Stimulated activated naive CD8-positive, alpha-beta T cell treated with anti-CD3 and anti-CD28 coated beads, Interleukin-15, Interleukin-2, amounts not matched to agents 100 ng/mL and 50 ng/mL, for 24 hours (primary cell): ENCODE measurements around the gene PNPO.
A peak's percentile ranks its signal among the peaks of the same experiment; 100 is the strongest.
"Not testable (repeated sequence)": the region's sequence is repeated elsewhere in the genome, so short reads cannot be mapped to it uniquely, and the experiment has no call there.

Experiments used
- H3K27ac Mint-ChIP-seq: one replicate; pipeline ENCODE4 v1.8.0; 2021; ENCODE audit warnings: mild to moderate bottlenecking, mixed read lengths
- H3K27me3 Mint-ChIP-seq: one replicate; pipeline ENCODE4 v1.8.0; 2021; ENCODE audit warnings: mixed read lengths
- H3K36me3 Mint-ChIP-seq: one replicate; pipeline ENCODE4 v1.8.0; 2021; ENCODE audit warnings: low read depth, mixed read lengths
- H3K4me1 Mint-ChIP-seq: one replicate; pipeline ENCODE4 v1.8.0; 2021; ENCODE audit warnings: low read depth, mixed read lengths
- H3K4me3 Mint-ChIP-seq: one replicate; pipeline ENCODE4 v1.8.0; 2021; ENCODE audit warnings: mild to moderate bottlenecking, mixed read lengths
- H3K9me3 Mint-ChIP-seq: one replicate; pipeline ENCODE4 v1.8.0; 2021; ENCODE audit warnings: mixed read lengths

Gene PNPO

GRCh38 chr17:47913050-47913449 lies 28.3 kb upstream of the PNPO start:
- Mint-ChIP-seq H3K9me3 (no peaks in the 10 kb centered on the region), H3K36me3 (peaks cover 23% of the 10 kb centered on the region), H3K27me3 (no peaks in the 10 kb centered on the region), H3K27ac (no peak overlapping the region), H3K4me1 (peaks cover 9% of the 10 kb centered on the region), H3K4me3 (no peak overlapping the region)

GRCh38 chr17:47914306-47914948 lies 26.9 kb upstream of the PNPO start:
- Mint-ChIP-seq H3K4me1 (peaks cover 7% of the 10 kb centered on the region), H3K9me3 (no peaks in the 10 kb centered on the region), H3K4me3 (no peak overlapping the region), H3K27ac (no peak overlapping the region), H3K27me3 (no peaks in the 10 kb centered on the region), H3K36me3 (peaks cover 19% of the 10 kb centered on the region)

DNA sequence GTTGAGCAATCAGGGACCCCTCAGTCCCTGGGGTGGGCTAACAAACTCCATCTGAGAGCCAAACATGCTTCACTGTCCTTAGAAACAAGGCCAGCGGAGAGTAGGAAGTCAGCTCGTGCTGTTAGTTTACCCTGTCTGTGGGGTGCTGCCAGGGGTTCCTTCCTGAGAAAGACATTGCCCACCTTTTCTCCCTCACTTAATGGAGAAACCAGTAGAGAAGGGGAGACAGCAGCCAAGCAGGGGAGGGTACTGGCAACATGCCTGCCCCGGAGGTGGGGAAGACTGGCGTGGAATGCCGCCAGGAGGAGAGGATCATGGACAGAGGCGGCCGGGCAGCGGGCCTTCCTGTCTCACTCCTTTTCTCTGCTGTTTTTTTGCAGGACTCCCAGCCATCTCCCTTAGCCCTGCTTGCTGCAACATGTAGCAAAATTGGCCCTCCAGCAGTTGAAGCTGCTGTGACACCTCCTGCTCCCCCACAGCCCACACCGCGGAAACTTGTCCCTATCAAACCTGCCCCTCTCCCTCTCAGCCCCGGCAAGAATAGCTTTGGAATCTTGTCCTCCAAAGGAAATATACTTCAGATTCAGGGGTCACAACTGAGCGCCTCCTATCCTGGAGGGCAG lies 25.5 kb upstream of the PNPO start:
- H3K36me3 Mint-ChIP-seq: peaks cover 22% of the 10 kb centered on the region
- H3K4me3 Mint-ChIP-seq: no peak overlapping the region
- no peaks in the 10 kb centered on the region for H3K9me3 Mint-ChIP-seq
- peaks cover 7% of the 10 kb centered on the region for H3K4me1 Mint-ChIP-seq
- H3K27ac Mint-ChIP-seq: no peak overlapping the region
- no peaks in the 10 kb centered on the region for H3K27me3 Mint-ChIP-seq

DNA sequence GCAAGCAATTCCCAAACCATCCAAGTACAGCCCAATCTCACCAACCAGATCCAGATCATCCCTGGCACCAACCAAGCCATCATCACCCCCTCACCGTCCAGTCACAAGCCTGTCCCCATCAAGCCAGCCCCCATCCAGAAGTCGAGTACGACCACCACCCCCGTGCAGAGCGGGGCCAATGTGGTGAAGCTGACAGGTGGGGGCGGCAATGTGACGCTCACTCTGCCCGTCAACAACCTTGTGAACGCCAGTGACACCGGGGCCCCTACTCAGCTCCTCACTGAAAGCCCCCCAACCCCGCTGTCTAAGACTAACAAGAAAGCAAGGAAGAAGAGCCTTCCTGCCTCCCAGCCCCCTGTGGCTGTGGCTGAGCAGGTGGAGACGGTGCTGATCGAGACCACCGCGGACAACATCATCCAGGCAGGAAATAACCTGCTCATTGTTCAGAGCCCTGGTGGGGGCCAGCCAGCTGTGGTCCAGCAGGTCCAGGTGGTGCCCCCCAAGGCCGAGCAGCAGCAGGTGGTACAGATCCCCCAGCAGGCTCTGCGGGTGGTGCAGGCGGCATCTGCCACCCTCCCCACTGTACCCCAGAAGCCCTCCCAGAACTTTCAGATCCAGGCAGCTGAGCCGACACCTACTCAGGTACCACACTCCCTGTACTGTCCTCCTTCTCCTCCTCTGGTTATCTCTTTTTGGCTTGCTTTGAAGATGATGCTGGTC lies 24.7 kb upstream of the PNPO start:
- peaks cover 7% of the 10 kb centered on the region for H3K4me1 Mint-ChIP-seq
- H3K36me3 Mint-ChIP-seq: peaks cover 23% of the 10 kb centered on the region
- H3K4me3 Mint-ChIP-seq: no peak overlapping the region
- H3K27ac Mint-ChIP-seq: no peak overlapping the region
- H3K27me3 Mint-ChIP-seq: no peaks in the 10 kb centered on the region
- H3K9me3 Mint-ChIP-seq: no peaks in the 10 kb centered on the region

GRCh38 chr17:47917581-47917980 lies 23.8 kb upstream of the PNPO start:
- Mint-ChIP-seq H3K4me1 (peaks cover 7% of the 10 kb centered on the region), H3K27ac (no peak overlapping the region), H3K4me3 (no peak overlapping the region), H3K36me3 (peaks cover 29% of the 10 kb centered on the region), H3K9me3 (no peaks in the 10 kb centered on the region), H3K27me3 (no peaks in the 10 kb centered on the region)

- Mint-ChIP-seq H3K27me3 (no peaks in the 10 kb centered on the region), H3K9me3 (no peaks in the 10 kb centered on the region), H3K36me3 (peaks cover 32% of the 10 kb centered on the region), H3K4me3 (no peak overlapping the region), H3K27ac (no peak overlapping the region), H3K4me1 (peaks cover 7% of the 10 kb centered on the region)
These were observed 23.4 kb upstream of the PNPO start for GRCh38 chr17:47918006-47918405.

DNA sequence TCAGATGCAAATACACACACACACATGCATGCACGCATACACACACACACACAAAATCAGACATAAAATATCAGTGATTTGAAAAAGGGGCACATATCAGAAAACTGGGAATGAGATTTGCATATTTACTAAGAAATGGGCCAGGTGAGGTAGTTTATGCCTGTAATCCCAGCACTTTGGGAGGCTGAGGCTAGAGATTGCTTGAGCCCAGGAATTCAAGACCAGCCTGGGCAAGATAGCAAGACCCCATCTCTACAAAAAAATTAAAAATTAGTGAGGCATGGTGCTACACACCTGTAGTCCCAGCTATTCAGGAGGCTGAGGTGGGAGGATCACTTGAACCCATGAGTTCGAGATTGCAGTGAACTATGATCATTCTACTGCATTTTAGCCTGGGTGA lies 22.4 kb upstream of the PNPO start:
- Mint-ChIP-seq H3K27me3 (no peaks in the 10 kb centered on the region), H3K4me3 (no peak overlapping the region), H3K9me3 (no peaks in the 10 kb centered on the region), H3K4me1 (peaks cover 7% of the 10 kb centered on the region), H3K36me3 (peaks cover 36% of the 10 kb centered on the region), H3K27ac (no peak overlapping the region)

- peaks cover 42% of the 10 kb centered on the region for H3K36me3 Mint-ChIP-seq
- not testable (repeated sequence) for H3K4me1 Mint-ChIP-seq, H3K9me3 Mint-ChIP-seq, H3K27ac Mint-ChIP-seq, H3K27me3 Mint-ChIP-seq, H3K4me3 Mint-ChIP-seq
These were observed 21.5 kb upstream of the PNPO start for GRCh38 chr17:47919889-47920288.

DNA sequence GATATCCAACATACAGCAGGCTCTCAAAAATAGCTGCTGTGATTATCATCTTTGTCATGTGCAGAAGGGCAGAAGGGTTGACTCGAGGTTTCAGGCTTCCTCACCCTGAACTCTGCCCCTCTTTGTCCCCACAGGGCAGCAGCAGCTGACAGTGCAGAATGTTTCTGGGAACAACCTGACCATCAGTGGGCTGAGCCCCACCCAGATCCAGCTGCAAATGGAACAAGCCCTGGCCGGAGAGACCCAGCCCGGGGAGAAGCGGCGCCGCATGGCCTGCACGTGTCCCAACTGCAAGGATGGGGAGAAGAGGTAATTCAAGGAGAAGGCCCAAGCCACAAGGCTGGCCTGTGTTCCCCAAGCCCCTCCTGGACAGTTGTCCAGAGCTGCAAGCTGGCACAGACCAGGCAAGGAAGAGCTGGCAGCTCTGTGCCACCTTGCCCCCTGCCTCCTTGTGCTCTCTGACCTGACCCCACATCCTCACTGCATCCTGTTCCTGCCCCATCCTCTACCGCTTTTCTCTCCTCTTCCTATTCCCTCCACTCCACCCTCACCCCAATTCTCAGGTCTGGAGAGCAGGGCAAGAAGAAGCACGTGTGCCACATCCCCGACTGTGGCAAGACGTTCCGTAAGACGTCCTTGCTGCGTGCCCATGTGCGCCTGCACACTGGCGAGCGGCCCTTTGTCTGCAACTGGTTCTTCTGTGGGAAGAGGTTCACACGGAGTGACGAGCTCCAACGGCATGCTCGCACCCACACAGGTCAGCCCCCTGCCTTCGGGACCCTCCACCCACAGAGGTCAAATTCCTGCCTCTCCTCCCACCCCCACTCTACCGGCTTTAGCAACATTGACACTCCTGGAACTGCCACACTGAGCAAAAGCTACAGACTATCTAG lies 16.3 kb upstream of the PNPO start:
- Mint-ChIP-seq H3K27ac (peak overlapping the region; percentile 11), H3K4me1 (no peaks in the 10 kb centered on the region), H3K36me3 (peaks cover 46% of the 10 kb centered on the region), H3K9me3 (no peaks in the 10 kb centered on the region), H3K4me3 (no peak overlapping the region), H3K27me3 (no peaks in the 10 kb centered on the region)

- Mint-ChIP-seq H3K36me3 (peaks cover 44% of the 10 kb centered on the region), H3K9me3 (no peaks in the 10 kb centered on the region), H3K27ac (peak overlapping the region; percentile 11), H3K4me1 (no peaks in the 10 kb centered on the region), H3K4me3 (no peak overlapping the region), H3K27me3 (no peaks in the 10 kb centered on the region)
These were observed 15.7 kb upstream of the PNPO start for GRCh38 chr17:47925678-47925988.

DNA sequence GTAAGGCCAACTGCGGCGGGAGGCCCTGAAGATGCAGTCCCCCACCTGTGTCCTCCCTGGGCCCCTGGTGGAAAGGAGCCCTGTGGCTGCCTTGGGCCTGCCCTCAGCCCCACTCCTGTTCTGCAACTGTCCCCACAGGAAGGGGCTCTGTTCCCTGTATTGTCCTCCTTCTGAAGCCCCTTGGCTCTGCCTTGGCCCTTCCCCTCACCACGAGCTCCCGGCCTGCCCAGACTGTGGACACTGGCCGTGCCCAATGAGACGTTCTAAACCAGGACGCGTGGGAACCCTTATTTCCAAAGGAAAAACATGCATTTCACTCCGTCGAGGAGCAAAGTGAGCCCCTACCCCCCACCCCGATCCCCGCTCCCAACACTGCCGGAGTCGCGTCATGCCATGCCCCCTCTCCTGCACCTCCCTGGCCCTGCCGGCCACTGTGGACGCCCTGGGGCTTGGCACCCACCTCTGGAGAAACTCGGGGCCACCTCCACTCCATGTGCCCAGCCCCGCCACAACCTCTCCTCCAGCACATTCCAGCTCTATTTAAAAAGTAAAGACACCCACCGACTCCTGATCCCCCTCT lies 13.5 kb upstream of the PNPO start:
- no peaks in the 10 kb centered on the region for H3K9me3 Mint-ChIP-seq
- no peak overlapping the region for H3K4me3 Mint-ChIP-seq
- no peak overlapping the region for H3K27ac Mint-ChIP-seq
- peaks cover 33% of the 10 kb centered on the region for H3K36me3 Mint-ChIP-seq
- no peaks in the 10 kb centered on the region for H3K4me1 Mint-ChIP-seq
- H3K27me3 Mint-ChIP-seq: no peaks in the 10 kb centered on the region

GRCh38 chr17:47928415-47928814 lies 13.0 kb upstream of the PNPO start:
- Mint-ChIP-seq H3K4me1 (no peaks in the 10 kb centered on the region), H3K27me3 (no peaks in the 10 kb centered on the region), H3K27ac (no peak overlapping the region), H3K4me3 (no peak overlapping the region), H3K9me3 (no peaks in the 10 kb centered on the region), H3K36me3 (peaks cover 28% of the 10 kb centered on the region)

DNA sequence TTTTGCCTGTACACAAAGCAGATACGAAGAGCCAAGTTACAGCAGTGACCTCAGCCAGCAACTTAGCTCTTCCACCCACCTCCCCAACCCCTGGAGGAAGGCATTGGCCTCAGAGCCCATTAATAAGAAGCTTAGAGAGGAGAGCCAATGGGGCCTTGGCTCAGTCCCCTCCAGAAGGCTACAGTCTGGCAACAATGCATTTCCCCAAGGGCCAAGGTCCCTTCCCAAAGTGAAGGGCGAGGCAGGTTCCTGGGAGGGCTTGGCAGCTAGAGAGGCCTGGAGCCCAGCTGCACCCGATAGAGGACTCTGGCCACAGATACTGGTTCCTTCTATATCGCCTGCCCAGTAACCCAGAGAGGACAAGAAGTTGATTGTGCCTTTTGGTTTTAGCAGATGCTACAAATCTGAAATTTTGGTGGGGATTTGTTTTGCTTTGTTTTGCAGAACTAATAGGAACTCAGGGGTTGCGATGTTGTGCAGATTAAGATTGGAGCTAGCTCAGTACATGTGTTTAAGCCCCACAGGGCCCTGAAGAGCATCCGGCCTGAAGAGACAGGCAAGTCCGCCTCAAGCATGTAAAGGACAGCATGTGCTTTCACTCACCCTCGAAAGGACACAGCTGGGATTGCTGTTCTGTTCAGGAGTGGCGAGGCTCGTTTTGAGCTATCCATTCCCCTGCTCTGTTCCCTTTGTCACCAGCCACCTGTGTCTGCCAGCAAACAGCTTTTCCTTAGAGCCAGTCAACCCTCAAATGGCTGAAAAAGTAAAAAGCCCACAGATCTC lies 12.0 kb upstream of the PNPO start:
- H3K27ac Mint-ChIP-seq: no peak overlapping the region
- H3K9me3 Mint-ChIP-seq: no peaks in the 10 kb centered on the region
- no peaks in the 10 kb centered on the region for H3K4me1 Mint-ChIP-seq
- no peaks in the 10 kb centered on the region for H3K27me3 Mint-ChIP-seq
- H3K4me3 Mint-ChIP-seq: no peak overlapping the region
- H3K36me3 Mint-ChIP-seq: peaks cover 24% of the 10 kb centered on the region

GRCh38 chr17:47931848-47932247 lies 9.5 kb upstream of the PNPO start:
- Mint-ChIP-seq H3K4me1 (peaks cover 3% of the 10 kb centered on the region), H3K36me3 (peaks cover 8% of the 10 kb centered on the region), H3K27ac (no peak overlapping the region), H3K9me3 (no peaks in the 10 kb centered on the region), H3K27me3 (no peaks in the 10 kb centered on the region), H3K4me3 (no peak overlapping the region)
